ENCODE results near the gene PLSCR2.

GRCh38 chr3:146432066-146432465 is 37.3 kb downstream of the PLSCR2 start:
- TF ChIP-seq EZH2phosphoT487 (IDR thresholded peaks at IDR 0.05; ENCODE audit: insufficient read depth, low read depth) (no peak), EZH2 (IDR thresholded peaks at IDR 0.05; ENCODE audit: insufficient read depth, poor library complexity, severe bottlenecking) (no peak)
